ENCODE data around the gene RAPGEF2.
A peak's percentile ranks its signal among the peaks of the same experiment; 100 is the strongest.
"Not testable (repeated sequence)": the region's sequence is repeated elsewhere in the genome, so short reads cannot be mapped to it uniquely, and the experiment has no call there.

Gene RAPGEF2

DNA sequence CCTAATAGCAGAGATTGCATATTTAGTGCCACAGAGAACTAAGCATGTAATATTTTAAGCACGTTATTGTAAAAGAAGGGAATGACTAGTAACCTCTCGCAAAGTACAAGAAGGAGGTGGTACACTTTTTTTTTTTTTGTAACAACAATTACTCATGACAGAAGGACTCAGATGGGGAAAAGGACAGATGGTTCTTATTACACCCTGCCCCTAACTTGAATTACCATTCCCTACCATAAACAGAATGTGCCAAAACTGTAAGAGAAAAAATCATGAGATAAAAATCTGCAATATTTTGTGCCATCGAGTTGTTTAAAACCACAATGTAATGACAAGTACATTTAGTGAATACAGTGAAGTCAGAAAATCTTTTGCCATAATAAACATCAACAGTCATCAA lies 33.0 kb upstream of the RAPGEF2 start:
- H3K4me3 ChIP-seq (replicated peaks; ENCODE audit: low read depth, low read length) = no peak overlapping the region
- TF ChIP-seq, protein P1, sequence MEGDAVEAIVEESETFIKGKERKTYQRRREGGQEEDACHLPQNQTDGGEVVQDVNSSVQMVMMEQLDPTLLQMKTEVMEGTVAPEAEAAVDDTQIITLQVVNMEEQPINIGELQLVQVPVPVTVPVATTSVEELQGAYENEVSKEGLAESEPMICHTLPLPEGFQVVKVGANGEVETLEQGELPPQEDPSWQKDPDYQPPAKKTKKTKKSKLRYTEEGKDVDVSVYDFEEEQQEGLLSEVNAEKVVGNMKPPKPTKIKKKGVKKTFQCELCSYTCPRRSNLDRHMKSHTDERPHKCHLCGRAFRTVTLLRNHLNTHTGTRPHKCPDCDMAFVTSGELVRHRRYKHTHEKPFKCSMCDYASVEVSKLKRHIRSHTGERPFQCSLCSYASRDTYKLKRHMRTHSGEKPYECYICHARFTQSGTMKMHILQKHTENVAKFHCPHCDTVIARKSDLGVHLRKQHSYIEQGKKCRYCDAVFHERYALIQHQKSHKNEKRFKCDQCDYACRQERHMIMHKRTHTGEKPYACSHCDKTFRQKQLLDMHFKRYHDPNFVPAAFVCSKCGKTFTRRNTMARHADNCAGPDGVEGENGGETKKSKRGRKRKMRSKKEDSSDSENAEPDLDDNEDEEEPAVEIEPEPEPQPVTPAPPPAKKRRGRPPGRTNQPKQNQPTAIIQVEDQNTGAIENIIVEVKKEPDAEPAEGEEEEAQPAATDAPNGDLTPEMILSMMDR (IDR thresholded peaks at IDR 0.05; ENCODE audit: low read depth, low read length, missing control alignments) = no peak
- DNase-seq (ENCODE audit: extremely low read depth, low read depth) = peak; percentile 67

GRCh38 chr4:159070742-159071141 lies 32.1 kb upstream of the RAPGEF2 start:
- no peak overlapping the region for H3K4me3 ChIP-seq (replicated peaks; ENCODE audit: low read depth, low read length)
- DNase-seq (ENCODE audit: extremely low read depth, low read depth) = peak; percentile 57
- TF ChIP-seq, protein P1 (IDR thresholded peaks at IDR 0.05; ENCODE audit: low read depth, low read length, missing control alignments) = no peak

- no peak for DNase-seq (ENCODE audit: extremely low read depth, low read depth)
- H3K4me3 ChIP-seq (replicated peaks; ENCODE audit: low read depth, low read length) = no peak overlapping the region
- TF ChIP-seq, protein P1 (IDR thresholded peaks at IDR 0.05; ENCODE audit: low read depth, low read length, missing control alignments) = no peak
These were observed 31.5 kb upstream of the RAPGEF2 start for GRCh38 chr4:159071178-159071968.

GRCh38 chr4:159071969-159072765 lies 30.7 kb upstream of the RAPGEF2 start:
- TF ChIP-seq, protein P1 (IDR thresholded peaks at IDR 0.05; ENCODE audit: low read depth, low read length, missing control alignments) = no peak
- DNase-seq (ENCODE audit: extremely low read depth, low read depth) = no peak

GRCh38 chr4:159075531-159075932 lies 27.3 kb upstream of the RAPGEF2 start:
- TF ChIP-seq, protein P1 (IDR thresholded peaks at IDR 0.05; ENCODE audit: low read depth, low read length, missing control alignments) = no peak
- no peak for DNase-seq (ENCODE audit: extremely low read depth, low read depth)
- H3K4me3 ChIP-seq (replicated peaks; ENCODE audit: low read depth, low read length) = no peak overlapping the region

More at GRCh38 chr4:159071969-159072765, 30.7 kb upstream of the RAPGEF2 start:
- H3K4me3 ChIP-seq (replicated peaks; ENCODE audit: low read depth, low read length) = no peak overlapping the region

DNA sequence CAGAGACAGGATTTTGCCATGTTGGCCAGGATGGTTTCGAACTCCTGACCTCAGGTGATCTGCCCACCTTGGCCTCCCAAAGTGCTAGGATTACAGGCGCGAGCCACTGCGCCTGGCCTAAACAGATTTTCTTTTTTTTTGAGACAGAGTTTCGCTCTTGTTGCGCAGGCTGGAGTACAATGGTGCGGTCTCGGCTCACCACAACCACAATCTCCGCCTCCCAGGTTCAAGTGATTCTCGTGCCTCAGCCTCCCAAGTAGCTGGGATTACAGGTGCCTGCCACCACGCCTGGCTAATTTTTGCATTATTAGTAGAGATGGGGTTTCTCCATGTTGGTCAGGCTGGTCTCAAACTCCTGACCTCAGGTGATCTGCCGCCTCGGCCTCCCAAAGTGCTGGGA lies 25.9 kb upstream of the RAPGEF2 start:
- H3K4me3 ChIP-seq (replicated peaks; ENCODE audit: low read depth, low read length); DNase-seq (ENCODE audit: extremely low read depth, low read depth): not testable (repeated sequence)

All from HFF-Myc (cell line).